ENCODE results near the gene CELF1. TPM values are rescaled to one million over a fixed set of nuclear protein-coding genes. Genes with fewer than 3 reads are reported as not detected.
A peak's percentile ranks its signal among the peaks of the same experiment; 100 is the strongest.

Gene CELF1
- total and polyA plus RNA-seq, 9 of the 15 experiments (the other 6 are each of a cell fraction or from before 2014, with no cell fraction given) = 11.3 to 142 (median 77.4) TPM

DNA sequence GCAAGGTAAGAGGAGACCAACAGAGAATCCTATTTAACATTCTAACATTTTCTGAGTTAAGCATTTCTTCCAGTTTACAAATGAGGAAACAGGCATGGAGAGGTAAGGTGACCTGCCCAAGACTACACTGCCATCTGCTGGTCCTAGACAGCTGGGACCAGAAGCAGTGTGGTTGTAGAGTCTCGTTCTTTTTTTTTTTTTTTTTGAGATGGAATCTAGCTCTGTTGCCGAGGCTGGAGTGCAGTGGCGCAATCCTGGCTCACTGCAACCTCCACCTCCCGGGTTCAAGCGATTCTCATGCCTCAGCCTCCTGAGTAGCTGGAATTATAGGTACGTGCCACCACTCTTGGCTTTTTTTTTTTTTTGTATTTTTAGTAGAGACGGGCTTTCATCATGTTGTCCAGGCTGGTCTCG is 98.7 kb downstream of the CELF1 start (continued):
- TF ChIP-seq XRCC5 (IDR thresholded peaks at IDR 0.05; ENCODE audit: low read depth, low read length) (0 out of 2 replicates have a peak, but pooled peaks have one; percentile 52), STAG1 (CRISPR knock-in tag; IDR thresholded peaks at IDR 0.05; ENCODE audit: borderline replicate concordance) (peak; percentile 63; the same call in 1 of the 2 replicates)

DNA sequence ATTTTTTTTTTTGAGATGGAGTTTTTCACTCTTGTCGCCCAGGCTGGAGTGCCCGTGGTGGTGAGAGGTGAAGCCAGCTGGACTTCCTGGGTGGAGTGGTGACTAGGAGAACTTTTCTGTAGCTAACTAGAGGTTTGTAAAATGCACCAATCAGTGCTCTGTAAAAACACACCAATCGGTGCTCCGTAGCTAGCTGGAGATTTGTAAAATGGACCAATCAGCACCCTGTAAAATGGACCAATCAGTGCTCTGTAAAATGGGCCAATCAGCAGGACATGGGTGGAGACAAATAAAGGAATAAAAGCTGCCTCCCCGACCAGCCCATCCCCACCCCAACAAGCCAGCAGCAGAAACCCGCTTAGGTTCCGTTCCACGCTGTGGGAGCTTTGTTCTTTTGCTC is 99.6 kb downstream of the CELF1 start:
- H3K36me3 ChIP-seq (ENCODE audit: control insufficient read depth, insufficient read depth, low read length) = no peaks in the 10 kb centered on the region; the same call in 2 of the 3 replicates
- no peak overlapping the region for H3K27ac ChIP-seq (ENCODE audit: extremely low read depth, low read depth, low read length)
- ChIA-PET CTCF (ENCODE audit: low intra/inter-chr PET ratio) (interaction anchor here (1.4 kb wide), 1 partner anchor 79 kb away, joined by 6 read pairs; no protein-coding TSS in a partner anchor), POLR2A (interaction anchor here (1.7 kb wide), 1 partner anchor 12 kb away, joined by 7 read pairs; no protein-coding TSS in a partner anchor)
- H3K79me2 ChIP-seq (ENCODE audit: control insufficient read depth, insufficient read depth, low read length) = no peaks in the 10 kb centered on the region
- H3K9me1 ChIP-seq (ENCODE audit: control insufficient read depth, insufficient read depth, low read length) = no peaks in the 10 kb centered on the region
- no peak overlapping the region for H3K4me2 ChIP-seq (ENCODE audit: insufficient read depth, low read length)
- ATAC-seq = peak; percentile 45
- no peaks in the 10 kb centered on the region for H4K20me1 ChIP-seq (replicated peaks; ENCODE audit: control insufficient read depth, insufficient read depth, low read length)
- peaks cover 0 to 11% of the 10 kb centered on the region in 2 experiments; a peak in 1 of 5 replicates for H3K4me1 ChIP-seq (replicated peaks in 1 of 2; ENCODE audit: control insufficient read depth in 2 of 2, insufficient read depth in 2 of 2, low read length in 2 of 2)
- intact Hi-C loops (cut with micrococcal nuclease) (loop anchor here (10.0 kb wide), 2 partner anchors 401 to 569 kb away; no protein-coding TSS in a partner anchor), in situ Hi-C loops (cut with MboI) (no loop called here)
- no peaks in the 10 kb centered on the region; a peak in 1 of 5 replicates for H3K27me3 ChIP-seq (ENCODE audit: control insufficient read depth in 2 of 2, insufficient read depth in 2 of 2, low read length in 2 of 2)
- no TSS peak for BruUV-seq (replicated peaks)
- WGBS (ENCODE audit: insufficient coverage, low coverage, missing lambda C conversion rate) = 87% methylated on average over 8 of the region's 8 CpGs
- H2AFZ ChIP-seq (ENCODE audit: low read depth, low read length) = no peak overlapping the region
- TF ChIP-seq RBM39 (optimal IDR thresholded peaks at IDR 0.05; ENCODE audit: low read depth, low read length) (no peak), ZNF57 (CRISPR knock-in tag; IDR thresholded peaks at IDR 0.05) (no peak), MBD2 (IDR thresholded peaks at IDR 0.05; ENCODE audit: borderline replicate concordance, low read depth) (no peak; the same call in 1 of the 2 replicates), NFYB (IDR thresholded peaks at IDR 0.05; ENCODE audit: extremely low read depth, insufficient read length) (peak; percentile 48), ZFX (CRISPR knock-in tag; IDR thresholded peaks at IDR 0.05) (no peak), ASH1L (IDR thresholded peaks at IDR 0.05; ENCODE audit: borderline replicate concordance, low read depth, partially characterized antibody) (peak; percentile 59), HEY1 (CRISPR knock-in tag; IDR thresholded peaks at IDR 0.05; ENCODE audit: borderline replicate concordance) (no peak), SP2 (IDR thresholded peaks at IDR 0.05; ENCODE audit: extremely low read depth, low read depth, low read length, poor library complexity, severe bottlenecking) (no peak), FOS (IDR thresholded peaks at IDR 0.05; ENCODE audit: extremely low read depth, insufficient read length) (peak; percentile 5)
- TF ChIP-seq, protein P1, sequence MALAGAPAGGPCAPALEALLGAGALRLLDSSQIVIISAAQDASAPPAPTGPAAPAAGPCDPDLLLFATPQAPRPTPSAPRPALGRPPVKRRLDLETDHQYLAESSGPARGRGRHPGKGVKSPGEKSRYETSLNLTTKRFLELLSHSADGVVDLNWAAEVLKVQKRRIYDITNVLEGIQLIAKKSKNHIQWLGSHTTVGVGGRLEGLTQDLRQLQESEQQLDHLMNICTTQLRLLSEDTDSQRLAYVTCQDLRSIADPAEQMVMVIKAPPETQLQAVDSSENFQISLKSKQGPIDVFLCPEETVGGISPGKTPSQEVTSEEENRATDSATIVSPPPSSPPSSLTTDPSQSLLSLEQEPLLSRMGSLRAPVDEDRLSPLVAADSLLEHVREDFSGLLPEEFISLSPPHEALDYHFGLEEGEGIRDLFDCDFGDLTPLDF (CRISPR knock-in tag; IDR thresholded peaks at IDR 0.05) = peak; percentile 37; the same call in 1 of the 2 replicates
- DNase-seq (ENCODE audit: extremely low read depth in 1 of 4, low spot score in 3 of 4) = peak in 2 of 4 experiments; percentile 19 to 49
- H3K9me3 ChIP-seq (replicated peaks; ENCODE audit: control insufficient read depth, insufficient read depth, low read depth, low read length) = no peaks in the 10 kb centered on the region
- H3K4me3 ChIP-seq = no peak overlapping the region
- no peak for FAIRE-seq
- H3K9ac ChIP-seq (ENCODE audit: insufficient read depth in 1 of 2, low read depth in 2 of 2, low read length in 2 of 2) = no peak overlapping the region
